IMR-90 (cell line): ENCODE results near the gene ORMDL3. TPM values are rescaled to one million over a fixed set of nuclear protein-coding genes. Genes with fewer than 3 reads are reported as not detected.

Experiments used
- ATAC-seq: fragments of 200-7000 bp; cut with Tn5 transposase; 2 replicates; pipeline ENCODE4 v1.9.1; 2020; ENCODE audit warnings: low read depth, mild to moderate bottlenecking, moderate library complexity
- BruUV-seq: library from RNA; stranded (reverse); fragments of 400-500 nt; replicated peaks from 2 replicates; lab custom pipeline; 2021; lab: Mats Ljungman, UMichigan
- CTCF ChIA-PET: fragments of 300-600 bp; formaldehyde crosslinking; extraction: SDS; loops from one replicate; lab custom pipeline; 2021; ENCODE audit warnings: antibody characterized with exemption; lab: Yijun Ruan, JAX
- POLR2A ChIA-PET: fragments of 300-600 bp; sonication (Branson Sonifier 250); formaldehyde crosslinking; loops from one replicate; lab custom pipeline; 2022; ENCODE audit warnings: antibody characterized with exemption; ENCODE audit not compliant: unreplicated experiment; lab: Charles Lee
- DNase-seq: peaks from one replicate; pipeline ENCODE4 v3.0.0; 2013
- H2AFZ ChIP-seq: replicated peaks from 2 replicates; pipeline ENCODE3; 2013; ENCODE audit warnings: low read length, mild to moderate bottlenecking; ENCODE audit not compliant: poor library complexity
- H2AK5ac ChIP-seq: 2 replicates; pipeline ENCODE4 v1.6.1; 2013; ENCODE audit warnings: low read depth, low read length, inconsistent platforms
- H2AK9ac ChIP-seq: replicated peaks from 2 replicates; pipeline ENCODE3; 2013; ENCODE audit warnings: mild to moderate bottlenecking, low read depth, low read length, moderate library complexity; ENCODE audit not compliant: poor library complexity
- H2BK120ac ChIP-seq: 2 replicates; pipeline ENCODE4 v1.6.1; 2013; ENCODE audit warnings: low read depth, low read length, inconsistent platforms
- H2BK15ac ChIP-seq: 3 replicates; pipeline ENCODE4 v1.6.1; 2013; ENCODE audit warnings: low read depth, low read length, inconsistent platforms
- H2BK20ac ChIP-seq: 2 replicates; pipeline ENCODE4 v1.6.1; 2013; ENCODE audit warnings: low read depth, mild to moderate bottlenecking, inconsistent platforms, low read length, moderate library complexity
- H2BK5ac ChIP-seq: 2 replicates; pipeline ENCODE4 v1.6.1; 2013; ENCODE audit warnings: mild to moderate bottlenecking, low read depth, low read length, inconsistent platforms; ENCODE audit not compliant: poor library complexity, severe bottlenecking
- H3K14ac ChIP-seq: replicated peaks from 2 replicates; pipeline ENCODE4 v1.6.1; 2013; ENCODE audit warnings: low read depth, low read length, inconsistent platforms
- H3K18ac ChIP-seq: 2 replicates; pipeline ENCODE4 v1.6.1; 2013; ENCODE audit warnings: low read depth, low read length, control low read depth
- H3K23ac ChIP-seq: 2 replicates; pipeline ENCODE4 v1.6.1; 2013; ENCODE audit warnings: low read depth, low read length, inconsistent platforms
- H3K27ac ChIP-seq: 2 replicates; pipeline ENCODE4 v1.5.1; 2013; ENCODE audit warnings: mild to moderate bottlenecking, control low read depth, low read length; ENCODE audit not compliant: insufficient read depth
- H3K27me3 ChIP-seq: 2 replicates; pipeline ENCODE4 v1.6.1; 2013; ENCODE audit warnings: low read length; ENCODE audit not compliant: control insufficient read depth, insufficient read depth
- H3K36me3 ChIP-seq: 2 replicates; pipeline ENCODE4 v1.6.1; 2013; ENCODE audit warnings: low read length, mixed read lengths; ENCODE audit not compliant: control insufficient read depth, insufficient read depth
- H3K4ac ChIP-seq: 2 replicates; pipeline ENCODE4 v1.6.1; 2013; ENCODE audit warnings: low read depth, low read length, inconsistent platforms
- H3K4me1 ChIP-seq: 2 replicates; pipeline ENCODE4 v1.6.1; 2013; ENCODE audit warnings: low read length, mixed read lengths; ENCODE audit not compliant: control insufficient read depth, insufficient read depth
- H3K4me2 ChIP-seq: 2 replicates; pipeline ENCODE4 v1.6.1; 2013; ENCODE audit warnings: low read depth, mild to moderate bottlenecking, control low read depth, low read length, moderate library complexity
- H3K4me3 ChIP-seq: 2 replicates; pipeline ENCODE4 v1.5.1; 2013; ENCODE audit warnings: low read depth, mild to moderate bottlenecking, control low read depth, low read length, moderate library complexity; ENCODE audit not compliant: insufficient read depth
- H3K56ac ChIP-seq: 2 replicates; pipeline ENCODE4 v1.6.1; 2013; ENCODE audit warnings: low read length, inconsistent platforms; ENCODE audit not compliant: insufficient read depth; ENCODE audit errors: extremely low read depth
- H3K79me1 ChIP-seq, 2 experiments: 2 replicates each; pipeline ENCODE4 v1.6.1; 2013; ENCODE audit warnings: low read length in 2 of 2, inconsistent platforms in 1 of 2, low read depth in 1 of 2
- H3K9ac ChIP-seq: 2 replicates; pipeline ENCODE4 v1.6.1; 2013; ENCODE audit warnings: low read depth, low read length, control low read depth
- H3K9me1 ChIP-seq: 2 replicates; pipeline ENCODE4 v1.6.1; 2013; ENCODE audit warnings: low read length, inconsistent platforms; ENCODE audit not compliant: insufficient read depth
- H3K9me3 ChIP-seq: 2 replicates; pipeline ENCODE4 v1.6.1; 2013; ENCODE audit warnings: low read length; ENCODE audit not compliant: control insufficient read depth, insufficient read depth
- H4K20me1 ChIP-seq: 2 replicates; pipeline ENCODE4 v1.6.1; 2013; ENCODE audit warnings: low read length, inconsistent platforms; ENCODE audit not compliant: insufficient read depth
- H4K5ac ChIP-seq: 2 replicates; pipeline ENCODE4 v1.6.1; 2013; ENCODE audit warnings: mild to moderate bottlenecking, low read depth, low read length, control low read depth
- H4K8ac ChIP-seq, 2 experiments: 2 replicates each; pipeline ENCODE4 v1.6.1; 2013; ENCODE audit warnings: low read depth in 2 of 2, low read length in 2 of 2, control low read depth in 1 of 2, inconsistent platforms in 1 of 2
- H4K91ac ChIP-seq: 2 replicates; pipeline ENCODE4 v1.6.1; 2013; ENCODE audit warnings: low read depth, low read length, inconsistent platforms; ENCODE audit not compliant: insufficient read depth
- BHLHE40 ChIP-seq: fragments of 150-350 bp; IDR thresholded peaks from 2 replicates; pipeline ENCODE4 v1.6.1; 2016; ENCODE audit warnings: mild to moderate bottlenecking, low read depth, low read length
- CHD1 ChIP-seq: IDR thresholded peaks from 2 replicates; pipeline ENCODE4 v1.6.1; 2012; ENCODE audit warnings: low read depth, low read length, improper control_type of control experiment
- CTCF ChIP-seq: conservative IDR thresholded peaks from 2 replicates; pipeline ENCODE4 v1.5.1; 2012; ENCODE audit warnings: mild to moderate bottlenecking, low read depth, low read length, improper control_type of control experiment
- ELK1 ChIP-seq: fragments of 150-350 bp; IDR thresholded peaks from 2 replicates; pipeline ENCODE4 v1.6.1; 2016; ENCODE audit warnings: low read depth, mild to moderate bottlenecking, low read length, moderate library complexity, borderline replicate concordance
- FOS ChIP-seq: fragments of 150-350 bp; IDR thresholded peaks from 2 replicates; pipeline ENCODE4 v1.6.1; 2016; ENCODE audit warnings: low read depth, low read length
- MAFK ChIP-seq: IDR thresholded peaks from 2 replicates; pipeline ENCODE4 v1.6.1; 2012; ENCODE audit warnings: low read depth, low read length, improper control_type of control experiment
- MAZ ChIP-seq: IDR thresholded peaks from 2 replicates; pipeline ENCODE4 v1.6.1; 2012; ENCODE audit warnings: low read depth, mild to moderate bottlenecking, low read length, improper control_type of control experiment, moderate library complexity, borderline replicate concordance
- NFE2L2 ChIP-seq: fragments of 150-350 bp; IDR thresholded peaks from 2 replicates; pipeline ENCODE4 v1.6.1; 2016; ENCODE audit warnings: low read depth, mild to moderate bottlenecking, low read length
- POLR2A ChIP-seq: IDR thresholded peaks from 2 replicates; pipeline ENCODE4 v1.6.1; 2012; ENCODE audit warnings: mild to moderate bottlenecking, low read depth, low read length
- RAD21 ChIP-seq: IDR thresholded peaks from 2 replicates; pipeline ENCODE4 v1.6.1; 2012; ENCODE audit warnings: low read length, improper control_type of control experiment
- RCOR1 ChIP-seq: IDR thresholded peaks from 2 replicates; pipeline ENCODE4 v1.6.1; 2012; ENCODE audit warnings: mild to moderate bottlenecking, low read length, improper control_type of control experiment; ENCODE audit not compliant: insufficient replicate concordance
- RFX5 ChIP-seq: IDR thresholded peaks from 2 replicates; pipeline ENCODE4 v1.8.0; 2012; ENCODE audit warnings: low read depth, mild to moderate bottlenecking, low read length, moderate library complexity
- SMC3 ChIP-seq: fragments of 150-350 bp; IDR thresholded peaks from 2 replicates; pipeline ENCODE4 v1.6.1; 2016; ENCODE audit warnings: low read depth, mild to moderate bottlenecking, antibody characterized with exemption, low read length, moderate library complexity
- USF2 ChIP-seq: fragments of 150-350 bp; IDR thresholded peaks from 2 replicates; pipeline ENCODE4 v1.6.1; 2017; ENCODE audit warnings: mild to moderate bottlenecking, antibody characterized with exemption, low read length, low read depth
- WGBS, 2 experiments: methylation state at CpG; one replicate each; pipeline versions ENCODE4 v1.1.5 to v1.1.7; 2013; ENCODE audit warnings: missing lambda C conversion rate in 2 of 2; ENCODE audit not compliant: insufficient read length in 1 of 2; ENCODE audit errors: extremely low coverage in 2 of 2; 5-methylcytosine and 5-hydroxymethylcytosine counted together
- dilution Hi-C: fragments of 300-500 bp; cut with HindIII; formaldehyde crosslinking; loops from one replicate; pipeline ENCODE4 v1.14.3; 2018; ENCODE audit warnings: low sequenced_read_pairs; ENCODE audit not compliant: unreplicated experiment
- in situ Hi-C: fragments of 300-500 bp; cut with MboI; formaldehyde crosslinking; loops from 3 replicates; pipeline ENCODE4 v1.14.3; 2019; ENCODE audit warnings: low sequenced_read_pairs, inconsistent platforms, mixed read lengths
- intact Hi-C: fragments of 100-400 bp; cut with micrococcal nuclease; formaldehyde crosslinking; loops from 2 replicates; pipeline ENCODE4 v1.10.0; 2022
- polyA plus RNA-seq, 3 experiments: library from polyadenylated mRNA; depleted of rRNA; stranded (reverse); fragments of >200 nt; gene quantifications; 2 replicates each; pipeline ENCODE4 v1.2.3, GENCODE V29; 2012; ENCODE audit warnings: low replicate concordance in 1 of 3
- total RNA-seq: library from RNA; depleted of rRNA; stranded (reverse); fragments of >200 nt; gene quantifications from 2 replicates; pipeline ENCODE4 v1.2.3, GENCODE V29; 2012

Gene ORMDL3
- total and polyA plus RNA-seq, 2 of the 4 experiments (the other 2 are of a cell fraction), result 45.7 to 78.6 TPM

- H3K79me1 ChIP-seq, result no peaks in the 10 kb centered on the region
Measured at GRCh38 chr17:39894681-39895376, 32.6 kb downstream of the ORMDL3 start.

More at GRCh38 chr17:39894681-39895376, 32.6 kb downstream of the ORMDL3 start:
- intact Hi-C loops, result no loop called here
- Histone ChIP-seq H3K36me3 (no peaks in the 10 kb centered on the region), H3K4me3 (no peak overlapping the region), H4K8ac (no peak overlapping the region), H3K9me3 (no peaks in the 10 kb centered on the region; the same call in 1 of the 2 replicates), H3K18ac (no peak overlapping the region), H3K56ac (no peak overlapping the region), H2BK5ac (no peak overlapping the region), H3K4ac (no peak overlapping the region), H2AK9ac (no peak overlapping the region), H2BK120ac (no peak overlapping the region), H3K9ac (no peak overlapping the region), H2AFZ (no peak overlapping the region), H3K4me2 (no peak overlapping the region), H4K5ac (no peak overlapping the region), H3K27ac (no peak overlapping the region), H4K20me1 (no peaks in the 10 kb centered on the region), H4K91ac (no peak overlapping the region), H3K4me1 (no peaks in the 10 kb centered on the region), H3K27me3 (peaks cover 21% of the 10 kb centered on the region), H2AK5ac (no peak overlapping the region), H3K9me1 (no peaks in the 10 kb centered on the region), H2BK20ac (no peak overlapping the region), H3K23ac (no peak overlapping the region), H2BK15ac (no peak overlapping the region), H3K14ac (no peak overlapping the region)
- dilution Hi-C loops, result no loop called here
- CTCF ChIA-PET, result no interaction called here
- WGBS, 2 experiments, result no CpG with 5 or more reads among the region's 3 CpGs
- no peak for DNase-seq
- TF ChIP-seq FOS (no peak), USF2 (no peak), RAD21 (no peak), CTCF (no peak), BHLHE40 (no peak), POLR2A (no peak), MAFK (no peak), NFE2L2 (no peak), ELK1 (no peak), MAZ (no peak), CHD1 (no peak), RCOR1 (no peak), RFX5 (no peak), SMC3 (no peak)
- no TSS peak for BruUV-seq
- no peak for ATAC-seq
- in situ Hi-C loops, result no loop called here
- POLR2A ChIA-PET, result no interaction called here
